Measurements from ENCODE around the gene ACOT11. TPM values are rescaled to one million over a fixed set of nuclear protein-coding genes. Genes with fewer than 3 reads are reported as not detected.

ACOT11 gene
- total RNA-seq, 1 donor from 2014 or later, result 0.40 TPM

GRCh38 chr1:54645806-54646676 is 98.0 kb downstream of the ACOT11 start:
- DNase-seq (ENCODE audit: low read depth in 2 of 2), result no peak

GRCh38 chr1:54649130-54649898 is 101.3 kb downstream of the ACOT11 start:
- DNase-seq (ENCODE audit: low read depth in 2 of 2), result no peak

- DNase-seq (ENCODE audit: low read depth in 2 of 2), result no peak
Measured at GRCh38 chr1:54649921-54650320, 101.9 kb downstream of the ACOT11 start.

GRCh38 chr1:54650417-54650816 is 102.4 kb downstream of the ACOT11 start:
- no peak for DNase-seq (ENCODE audit: low read depth in 2 of 2)

- no peak for DNase-seq (ENCODE audit: low read depth in 2 of 2)
Measured at GRCh38 chr1:54651608-54652007, 103.6 kb downstream of the ACOT11 start.

- no peak for DNase-seq (ENCODE audit: low read depth in 2 of 2)
Measured at GRCh38 chr1:54652168-54652567, 104.1 kb downstream of the ACOT11 start.

GRCh38 chr1:54653036-54653435 is 105.0 kb downstream of the ACOT11 start:
- DNase-seq (ENCODE audit: low read depth in 2 of 2), result no peak

- no peak for DNase-seq (ENCODE audit: low read depth in 2 of 2)
Measured at GRCh38 chr1:54658164-54658913, 110.3 kb downstream of the ACOT11 start.

Other genes starting within 250 kb of the ACOT11 start
- gene SSBP3, start 141.8 kb upstream of the ACOT11 start, total RNA-seq, result 8.1 and 10.3 TPM in 2 replicates
- not detected in 2 replicates for gene FAM151A, start 75.3 kb downstream of the ACOT11 start, total RNA-seq
- under 0.01 TPM in 1 of 2 replicates, not detected in the other for gene MROH7, start 93.6 kb downstream of the ACOT11 start, total RNA-seq
- 9.6 and 11.9 TPM in 2 replicates for gene TTC4, start 167.6 kb downstream of the ACOT11 start, total RNA-seq
- 3.1 and 3.8 TPM in 2 replicates for gene PARS2, start 216.3 kb downstream of the ACOT11 start, total RNA-seq

All from lung microvascular endothelial cell (primary cell).